SJSA1 (cell line): Measurements from ENCODE around the gene MAD1L1. TPM values are rescaled to one million over a fixed set of nuclear protein-coding genes. Genes with fewer than 3 reads are reported as not detected.

Experiments
- DNase-seq, 2 experiments: peaks; one replicate each; pipeline ENCODE4 v3.0.0-alpha.2; 2015 to 2020; ENCODE audit warnings: low spot score in 2 of 2, low read depth in 1 of 2
- H3K27ac ChIP-seq: fragments of 250-450 bp; sonication (Bioruptor Pico); 2 replicates; pipeline ENCODE4 v1.5.1; 2020; ENCODE audit warnings: mild to moderate bottlenecking, moderate library complexity
- H3K27me3 ChIP-seq: fragments of 250-450 bp; sonication (Bioruptor Pico); replicated peaks from 2 replicates; pipeline ENCODE4 v1.5.1; 2020; ENCODE audit warnings: mild to moderate bottlenecking, moderate library complexity
- H3K36me3 ChIP-seq: fragments of 250-450 bp; sonication (Bioruptor Pico); 2 replicates; pipeline ENCODE4 v1.5.1; 2020; ENCODE audit warnings: mild to moderate bottlenecking
- H3K4me1 ChIP-seq: fragments of 250-450 bp; sonication (Bioruptor Pico); replicated peaks from 2 replicates; pipeline ENCODE4 v1.6.1; 2021; ENCODE audit warnings: mild to moderate bottlenecking
- H3K4me3 ChIP-seq: fragments of 250-450 bp; sonication (Bioruptor Pico); 2 replicates; pipeline ENCODE4 v1.5.1; 2020; ENCODE audit warnings: mild to moderate bottlenecking
- H3K9me3 ChIP-seq: fragments of 250-450 bp; sonication (Bioruptor Pico); replicated peaks from 2 replicates; pipeline ENCODE4 v1.5.1; 2020; ENCODE audit warnings: mild to moderate bottlenecking
- total RNA-seq: library from RNA; depleted of rRNA; stranded (reverse); fragments of >200 nt; shearing (Covaris generic); gene quantifications from 2 replicates; pipeline ENCODE4 v1.2.3, GENCODE V29; 2014

The MAD1L1 gene
- total RNA-seq, 1 experiment from 2014 or later, result 44.0 TPM

- Histone ChIP-seq H3K4me3 (peak overlapping the region; percentile 92), H3K9me3 (no peaks in the 10 kb centered on the region), H3K27me3 (no peaks in the 10 kb centered on the region), H3K36me3 (peaks cover 30% of the 10 kb centered on the region), H3K27ac (peak overlapping the region; percentile 41), H3K4me1 (peaks cover 17% of the 10 kb centered on the region)
- peak in 1 of 2 experiments; percentile 65 for DNase-seq
Measured at GRCh38 chr7:2242541-2243429, 10.0 kb upstream of the MAD1L1 start.

GRCh38 chr7:2241580-2242540 lies 9.1 kb upstream of the MAD1L1 start, which contains the start of the genes MRM2 and NUDT1:
TSS of gene MRM2 (minus strand) at chr7:2242205. CDS start at chr7:2242169, 36 bp downstream.
TSS of gene NUDT1 (plus strand) at chr7:2242226. CDS start at chr7:2244575, 2,349 bp downstream.
- DNase-seq, result peak; percentile 79 to 84
- Histone ChIP-seq H3K27me3 (no peaks in the 10 kb centered on the region), H3K36me3 (peaks cover 39% of the 10 kb centered on the region), H3K4me3 (peak within 1 kb of the TSS; percentile 92), H3K27ac (peak within 1 kb of the TSS; percentile 41), H3K4me1 (peaks cover 17% of the 10 kb centered on the region), H3K9me3 (no peaks in the 10 kb centered on the region)

GRCh38 chr7:2239242-2239641 lies 6.5 kb upstream of the MAD1L1 start:
- no peak overlapping the region for H3K27ac ChIP-seq
- no peak overlapping the region for H3K4me3 ChIP-seq
- DNase-seq, result no peak
- peaks cover 65% of the 10 kb centered on the region for H3K36me3 ChIP-seq
- H3K9me3 ChIP-seq, result no peaks in the 10 kb centered on the region
- H3K4me1 ChIP-seq, result peaks cover 19% of the 10 kb centered on the region
- H3K27me3 ChIP-seq, result no peaks in the 10 kb centered on the region

GRCh38 chr7:2237109-2237602 lies 4.4 kb upstream of the MAD1L1 start:
- Histone ChIP-seq H3K4me3 (no peak overlapping the region), H3K36me3 (peaks cover 72% of the 10 kb centered on the region), H3K27ac (no peak overlapping the region), H3K9me3 (no peaks in the 10 kb centered on the region), H3K27me3 (no peaks in the 10 kb centered on the region), H3K4me1 (peaks cover 13% of the 10 kb centered on the region)
- no peak for DNase-seq

- no peaks in the 10 kb centered on the region for H3K9me3 ChIP-seq
- H3K27ac ChIP-seq, result no peak overlapping the region
- peaks cover 72% of the 10 kb centered on the region for H3K36me3 ChIP-seq
- no peak overlapping the region for H3K4me3 ChIP-seq
- DNase-seq, result no peak
- H3K27me3 ChIP-seq, result no peaks in the 10 kb centered on the region
- peaks cover 14% of the 10 kb centered on the region for H3K4me1 ChIP-seq
Measured at GRCh38 chr7:2233926-2234325, 1.2 kb upstream of the MAD1L1 start.

GRCh38 chr7:2231992-2232765 lies 566 bp downstream of the MAD1L1 start:
- Histone ChIP-seq H3K27me3 (no peaks in the 10 kb centered on the region), H3K4me3 (peak overlapping the region; percentile 73), H3K27ac (peak overlapping the region; percentile 39), H3K9me3 (no peaks in the 10 kb centered on the region), H3K36me3 (peaks cover 68% of the 10 kb centered on the region), H3K4me1 (peaks cover 14% of the 10 kb centered on the region)
- peak in 1 of 2 experiments; percentile 33 for DNase-seq

- no peak for DNase-seq
- Histone ChIP-seq H3K27ac (no peak overlapping the region), H3K4me3 (no peak overlapping the region)
Measured at GRCh38 chr7:2230882-2231281, 1.9 kb downstream of the MAD1L1 start.

GRCh38 chr7:2230226-2230625 lies 2.5 kb downstream of the MAD1L1 start:
- Histone ChIP-seq H3K36me3 (peaks cover 67% of the 10 kb centered on the region), H3K27me3 (no peaks in the 10 kb centered on the region), H3K9me3 (no peaks in the 10 kb centered on the region), H3K4me3 (no peak overlapping the region), H3K4me1 (peaks cover 14% of the 10 kb centered on the region), H3K27ac (no peak overlapping the region)
- no peak for DNase-seq

More at GRCh38 chr7:2230882-2231281, 1.9 kb downstream of the MAD1L1 start:
- peaks cover 67% of the 10 kb centered on the region for H3K36me3 ChIP-seq
- no peaks in the 10 kb centered on the region for H3K9me3 ChIP-seq
- H3K4me1 ChIP-seq, result peaks cover 14% of the 10 kb centered on the region
- H3K27me3 ChIP-seq, result no peaks in the 10 kb centered on the region

- Histone ChIP-seq H3K4me1 (peaks cover 14% of the 10 kb centered on the region), H3K27ac (no peak overlapping the region), H3K36me3 (peaks cover 60% of the 10 kb centered on the region), H3K27me3 (no peaks in the 10 kb centered on the region), H3K4me3 (no peak overlapping the region), H3K9me3 (no peaks in the 10 kb centered on the region)
- no peak for DNase-seq
Measured at GRCh38 chr7:2229467-2229866, 3.3 kb downstream of the MAD1L1 start.

- H3K4me1 ChIP-seq, result peaks cover 11% of the 10 kb centered on the region
- no peaks in the 10 kb centered on the region for H3K9me3 ChIP-seq
- H3K27me3 ChIP-seq, result no peaks in the 10 kb centered on the region
- peaks cover 57% of the 10 kb centered on the region for H3K36me3 ChIP-seq
- no peak overlapping the region for H3K4me3 ChIP-seq
- DNase-seq, result no peak
- H3K27ac ChIP-seq, result no peak overlapping the region
Measured at GRCh38 chr7:2228921-2229320, 3.8 kb downstream of the MAD1L1 start.

GRCh38 chr7:2227699-2228098 lies 5.0 kb downstream of the MAD1L1 start:
- no peak for DNase-seq
- H3K4me3 ChIP-seq, result no peak overlapping the region
- H3K36me3 ChIP-seq, result peaks cover 64% of the 10 kb centered on the region
- H3K9me3 ChIP-seq, result no peaks in the 10 kb centered on the region
- H3K4me1 ChIP-seq, result peaks cover 6% of the 10 kb centered on the region; the same call in 1 of the 2 replicates
- no peaks in the 10 kb centered on the region for H3K27me3 ChIP-seq
- H3K27ac ChIP-seq, result no peak overlapping the region

GRCh38 chr7:2225830-2226229 lies 6.9 kb downstream of the MAD1L1 start:
- H3K4me1 ChIP-seq, result no peaks in the 10 kb centered on the region

GRCh38 chr7:2225336-2225735 lies 7.4 kb downstream of the MAD1L1 start:
- H3K4me1 ChIP-seq, result no peaks in the 10 kb centered on the region
- peaks cover 71% of the 10 kb centered on the region for H3K36me3 ChIP-seq
- no peaks in the 10 kb centered on the region for H3K9me3 ChIP-seq
- H3K4me3 ChIP-seq, result no peak overlapping the region
- H3K27ac ChIP-seq, result no peak overlapping the region
- no peaks in the 10 kb centered on the region for H3K27me3 ChIP-seq
- DNase-seq, result no peak

More at GRCh38 chr7:2225830-2226229, 6.9 kb downstream of the MAD1L1 start:
- Histone ChIP-seq H3K4me3 (no peak overlapping the region), H3K27me3 (no peaks in the 10 kb centered on the region), H3K36me3 (peaks cover 71% of the 10 kb centered on the region), H3K27ac (no peak overlapping the region), H3K9me3 (no peaks in the 10 kb centered on the region)
- no peak for DNase-seq
